ENCODE measurements around the gene PTMS. TPM values are rescaled to one million over a fixed set of nuclear protein-coding genes. Genes with fewer than 3 reads are reported as not detected.

PTMS gene
- total and polyA plus RNA-seq, 2 of the 13 experiments (the other 11 are each of a cell fraction or from before 2014, with no cell fraction given), result 40.5 to 82.4 TPM

GRCh38 chr12:6767353-6768319, 1.5 kb downstream of the PTMS start (continued):
- TF ChIP-seq HOMEZ (CRISPR knock-in tag; IDR thresholded peaks at IDR 0.05; ENCODE audit: low read depth) (no peak), HES4 (CRISPR knock-in tag; IDR thresholded peaks at IDR 0.05; ENCODE audit: borderline replicate concordance) (peak; percentile 68; the same call in 1 of the 2 replicates), MZF1 (CRISPR knock-in tag; IDR thresholded peaks at IDR 0.05; ENCODE audit: borderline replicate concordance) (no peak), ZNF503 (CRISPR knock-in tag; IDR thresholded peaks at IDR 0.05) (no peak), AGO1 (IDR thresholded peaks at IDR 0.05; ENCODE audit: low read depth, low read length, poor library complexity, severe bottlenecking) (no peak), NAIF1 (CRISPR knock-in tag; IDR thresholded peaks at IDR 0.05; ENCODE audit: borderline replicate concordance) (no peak), KLF15 (CRISPR knock-in tag; IDR thresholded peaks at IDR 0.05; ENCODE audit: borderline replicate concordance) (no peak), ZSCAN29 (CRISPR knock-in tag; conservative IDR thresholded peaks at IDR 0.05) (peak; percentile 52; the same call in 1 of the 2 replicates), FUBP1 (CRISPR knock-in tag; IDR thresholded peaks at IDR 0.05; ENCODE audit: borderline replicate concordance) (no peak), SSRP1 (CRISPR knock-in tag; IDR thresholded peaks at IDR 0.05) (no peak), PTBP1 (IDR thresholded peaks at IDR 0.05; ENCODE audit: low read depth, low read length, poor library complexity, severe bottlenecking) (peak; percentile 3), HIC2 (CRISPR knock-in tag; IDR thresholded peaks at IDR 0.05; ENCODE audit: low read depth) (no peak), ARID3A (IDR thresholded peaks at IDR 0.05; ENCODE audit: low read depth, low read length) (no peak), STAT5B (CRISPR knock-in tag; IDR thresholded peaks at IDR 0.05) (no peak)

Measured in HepG2 (cell line).